Activated CD4-positive, alpha-beta T cell treated with anti-CD3 and anti-CD28 coated beads, Interleukin-2, amount 50 U/mL, for 48 hours (primary cell): Measurements from ENCODE around the gene PHF13.
"Not testable (repeated sequence)": the region's sequence is repeated elsewhere in the genome, so short reads cannot be mapped to it uniquely, and the experiment has no call there.

Experiments
- DNase-seq, 2 experiments: peaks; one replicate each; pipeline ENCODE4 v3.0.0-alpha.2; 2020

The PHF13 gene

GRCh38 chr1:6587261-6588005 lies 26.1 kb upstream of the PHF13 start:
- no peak for DNase-seq

- DNase-seq: no peak
Observed at GRCh38 chr1:6588128-6588892, 25.2 kb upstream of the PHF13 start.

GRCh38 chr1:6588893-6589520 lies 24.5 kb upstream of the PHF13 start:
- DNase-seq: no peak

GRCh38 chr1:6590046-6590445 lies 23.5 kb upstream of the PHF13 start:
- DNase-seq: no peak

- DNase-seq: no peak
Observed at GRCh38 chr1:6591222-6591621, 22.3 kb upstream of the PHF13 start.

GRCh38 chr1:6591644-6592043 lies 21.9 kb upstream of the PHF13 start:
- DNase-seq: no peak

GRCh38 chr1:6592441-6592840 lies 21.1 kb upstream of the PHF13 start:
- no peak for DNase-seq

- no peak for DNase-seq
Observed at GRCh38 chr1:6592865-6593593, 20.5 kb upstream of the PHF13 start.

- DNase-seq: no peak
Observed at GRCh38 chr1:6593810-6594209, 19.7 kb upstream of the PHF13 start.

GRCh38 chr1:6594977-6595740 lies 18.4 kb upstream of the PHF13 start:
- DNase-seq: no peak

GRCh38 chr1:6596351-6596750 lies 17.2 kb upstream of the PHF13 start:
- no peak for DNase-seq

GRCh38 chr1:6596886-6597776 lies 16.4 kb upstream of the PHF13 start:
- no peak for DNase-seq

GRCh38 chr1:6597777-6598131 lies 15.8 kb upstream of the PHF13 start:
- DNase-seq: no peak

GRCh38 chr1:6599141-6599975 lies 14.2 kb upstream of the PHF13 start:
- DNase-seq: peak; percentile 57 to 63

- not testable (repeated sequence) for DNase-seq
Observed at GRCh38 chr1:6599991-6600390, 13.5 kb upstream of the PHF13 start.

GRCh38 chr1:6600410-6601048 lies 13.0 kb upstream of the PHF13 start:
- no peak for DNase-seq

GRCh38 chr1:6601049-6601922 lies 12.2 kb upstream of the PHF13 start:
- DNase-seq: peak; percentile 85 to 89

- peak; percentile 36 to 40 for DNase-seq
Observed at GRCh38 chr1:6601923-6602668, 11.4 kb upstream of the PHF13 start.
